HG03457 (cell line): Measurements from ENCODE around the gene NOP9.

Source experiments
- ATAC-seq: cut with Tn5 transposase; IDR thresholded peaks from one replicate; pipeline ENCODE4 v1.9.1; 2021; ENCODE audit warnings: moderate number of reproducible peaks; ENCODE audit not compliant: unreplicated experiment

The NOP9 gene

GRCh38 chr14:24307575-24308341 is 8.1 kb downstream of the NOP9 start, which contains the start of gene CIDEB:
Gene CIDEB, minus strand, starts transcription at chr14:24307977. Its CDS starts 119 bp downstream, at chr14:24307858.
- no peak for ATAC-seq

GRCh38 chr14:24308342-24309124 is 8.9 kb downstream of the NOP9 start:
- no peak for ATAC-seq

GRCh38 chr14:24309538-24310264 is 10.1 kb downstream of the NOP9 start, which contains the start of gene LTB4R2:
Gene LTB4R2, plus strand, starts transcription at chr14:24310140. Its CDS starts 525 bp downstream, at chr14:24310665.
- ATAC-seq = no peak

DNA sequence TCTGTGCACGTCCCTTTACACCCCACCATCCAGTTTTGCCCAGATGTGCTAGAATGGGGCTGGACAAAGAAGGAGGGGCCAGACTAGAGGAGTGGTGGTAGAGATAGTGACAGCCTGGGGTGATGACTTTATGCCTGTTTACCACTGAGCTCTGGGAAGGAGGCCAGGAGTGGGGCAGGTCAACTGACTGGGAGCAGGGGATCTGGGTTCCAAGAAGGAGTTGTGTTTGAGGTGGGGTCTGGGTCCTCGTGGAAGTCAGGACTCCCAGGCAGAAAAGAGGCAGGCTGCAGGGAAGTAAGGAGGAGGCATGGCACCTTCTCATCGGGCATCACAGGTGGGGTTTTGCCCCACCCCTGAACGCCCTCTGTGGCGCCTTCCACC is 10.6 kb downstream of the NOP9 start:
- ATAC-seq = no peak

DNA sequence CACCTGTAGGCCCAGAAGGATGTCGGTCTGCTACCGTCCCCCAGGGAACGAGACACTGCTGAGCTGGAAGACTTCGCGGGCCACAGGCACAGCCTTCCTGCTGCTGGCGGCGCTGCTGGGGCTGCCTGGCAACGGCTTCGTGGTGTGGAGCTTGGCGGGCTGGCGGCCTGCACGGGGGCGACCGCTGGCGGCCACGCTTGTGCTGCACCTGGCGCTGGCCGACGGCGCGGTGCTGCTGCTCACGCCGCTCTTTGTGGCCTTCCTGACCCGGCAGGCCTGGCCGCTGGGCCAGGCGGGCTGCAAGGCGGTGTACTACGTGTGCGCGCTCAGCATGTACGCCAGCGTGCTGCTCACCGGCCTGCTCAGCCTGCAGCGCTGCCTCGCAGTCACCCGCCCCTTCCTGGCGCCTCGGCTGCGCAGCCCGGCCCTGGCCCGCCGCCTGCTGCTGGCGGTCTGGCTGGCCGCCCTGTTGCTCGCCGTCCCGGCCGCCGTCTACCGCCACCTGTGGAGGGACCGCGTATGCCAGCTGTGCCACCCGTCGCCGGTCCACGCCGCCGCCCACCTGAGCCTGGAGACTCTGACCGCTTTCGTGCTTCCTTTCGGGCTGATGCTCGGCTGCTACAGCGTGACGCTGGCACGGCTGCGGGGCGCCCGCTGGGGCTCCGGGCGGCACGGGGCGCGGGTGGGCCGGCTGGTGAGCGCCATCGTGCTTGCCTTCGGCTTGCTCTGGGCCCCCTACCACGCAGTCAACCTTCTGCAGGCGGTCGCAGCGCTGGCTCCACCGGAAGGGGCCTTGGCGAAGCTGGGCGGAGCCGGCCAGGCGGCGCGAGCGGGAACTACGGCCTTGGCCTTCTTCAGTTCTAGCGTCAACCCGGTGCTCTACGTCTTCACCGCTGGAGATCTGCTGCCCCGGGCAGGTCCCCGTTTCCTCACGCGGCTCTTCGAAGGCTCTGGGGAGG is 11.3 kb downstream of the NOP9 start, which contains the start of gene LTB4R:
Gene LTB4R (plus strand): TSS at position 857 of the 959 bp plus-strand sequence. CDS start 4,150 bp downstream, outside the sequence.
- peak; percentile 41 for ATAC-seq

GRCh38 chr14:24311837-24312615 is 12.4 kb downstream of the NOP9 start:
- ATAC-seq = no peak

- ATAC-seq = no peak
These were observed 13.3 kb downstream of the NOP9 start for GRCh38 chr14:24312736-24313507.

DNA sequence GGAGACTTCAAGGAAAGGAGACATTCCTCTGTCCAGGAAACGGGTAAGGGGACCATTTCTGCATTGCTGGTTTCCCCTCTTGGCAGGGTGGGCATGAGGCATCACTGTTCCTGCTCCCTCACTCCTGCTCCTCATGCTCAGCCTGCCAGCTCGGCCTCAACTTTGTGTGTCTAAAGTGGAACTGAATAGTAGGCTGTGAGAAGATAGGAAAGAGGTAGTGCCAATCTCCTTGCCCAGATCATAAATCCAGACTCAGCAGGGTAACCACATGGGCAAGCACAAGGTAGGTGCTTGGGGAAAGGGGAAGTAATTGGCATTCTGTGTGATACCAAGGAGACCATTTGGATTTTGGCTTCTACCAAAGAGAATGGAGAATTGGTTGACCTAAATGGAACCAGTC is 14.3 kb downstream of the NOP9 start:
- no peak for ATAC-seq

- no peak for ATAC-seq
These were observed 14.9 kb downstream of the NOP9 start for GRCh38 chr14:24314377-24315193.

DNA sequence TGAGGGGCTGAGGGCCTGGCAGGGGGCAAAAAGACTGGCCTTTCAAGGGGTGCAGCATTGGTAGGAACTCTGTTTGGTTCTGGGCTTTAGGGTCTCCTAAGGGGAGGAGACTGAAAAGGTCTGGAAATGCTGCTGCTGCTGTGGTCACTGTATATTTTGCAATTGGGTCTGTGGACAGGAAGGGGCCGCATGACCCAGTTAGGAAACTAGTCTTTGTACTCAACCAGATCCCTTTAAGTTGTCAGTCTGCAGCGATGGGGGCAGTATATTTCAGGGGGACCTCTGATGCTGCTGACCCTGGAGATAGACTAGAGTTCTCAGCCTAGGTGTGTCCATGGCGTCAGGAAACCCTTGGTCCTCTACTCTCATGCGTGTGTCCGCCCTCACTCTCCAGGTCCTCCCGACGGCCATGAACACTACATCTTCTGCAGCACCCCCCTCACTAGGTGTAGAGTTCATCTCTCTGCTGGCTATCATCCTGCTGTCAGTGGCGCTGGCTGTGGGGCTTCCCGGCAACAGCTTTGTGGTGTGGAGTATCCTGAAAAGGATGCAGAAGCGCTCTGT is 15.7 kb downstream of the NOP9 start:
- no peak for ATAC-seq

DNA sequence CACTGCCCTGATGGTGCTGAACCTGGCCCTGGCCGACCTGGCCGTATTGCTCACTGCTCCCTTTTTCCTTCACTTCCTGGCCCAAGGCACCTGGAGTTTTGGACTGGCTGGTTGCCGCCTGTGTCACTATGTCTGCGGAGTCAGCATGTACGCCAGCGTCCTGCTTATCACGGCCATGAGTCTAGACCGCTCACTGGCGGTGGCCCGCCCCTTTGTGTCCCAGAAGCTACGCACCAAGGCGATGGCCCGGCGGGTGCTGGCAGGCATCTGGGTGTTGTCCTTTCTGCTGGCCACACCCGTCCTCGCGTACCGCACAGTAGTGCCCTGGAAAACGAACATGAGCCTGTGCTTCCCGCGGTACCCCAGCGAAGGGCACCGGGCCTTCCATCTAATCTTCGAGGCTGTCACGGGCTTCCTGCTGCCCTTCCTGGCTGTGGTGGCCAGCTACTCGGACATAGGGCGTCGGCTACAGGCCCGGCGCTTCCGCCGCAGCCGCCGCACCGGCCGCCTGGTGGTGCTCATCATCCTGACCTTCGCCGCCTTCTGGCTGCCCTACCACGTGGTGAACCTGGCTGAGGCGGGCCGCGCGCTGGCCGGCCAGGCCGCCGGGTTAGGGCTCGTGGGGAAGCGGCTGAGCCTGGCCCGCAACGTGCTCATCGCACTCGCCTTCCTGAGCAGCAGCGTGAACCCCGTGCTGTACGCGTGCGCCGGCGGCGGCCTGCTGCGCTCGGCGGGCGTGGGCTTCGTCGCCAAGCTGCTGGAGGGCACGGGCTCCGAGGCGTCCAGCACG is 16.4 kb downstream of the NOP9 start:
- ATAC-seq = no peak

DNA sequence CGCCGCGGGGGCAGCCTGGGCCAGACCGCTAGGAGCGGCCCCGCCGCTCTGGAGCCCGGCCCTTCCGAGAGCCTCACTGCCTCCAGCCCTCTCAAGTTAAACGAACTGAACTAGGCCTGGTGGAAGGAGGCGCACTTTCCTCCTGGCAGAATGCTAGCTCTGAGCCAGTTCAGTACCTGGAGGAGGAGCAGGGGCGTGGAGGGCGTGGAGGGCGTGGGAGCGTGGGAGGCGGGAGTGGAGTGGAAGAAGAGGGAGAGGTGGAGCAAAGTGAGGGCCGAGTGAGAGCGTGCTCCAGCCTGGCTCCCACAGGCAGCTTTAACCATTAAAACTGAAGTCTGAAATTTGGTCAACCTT is 16.9 kb downstream of the NOP9 start:
- no peak for ATAC-seq

- no peak for ATAC-seq
These were observed 17.7 kb downstream of the NOP9 start for GRCh38 chr14:24317141-24317928.

DNA sequence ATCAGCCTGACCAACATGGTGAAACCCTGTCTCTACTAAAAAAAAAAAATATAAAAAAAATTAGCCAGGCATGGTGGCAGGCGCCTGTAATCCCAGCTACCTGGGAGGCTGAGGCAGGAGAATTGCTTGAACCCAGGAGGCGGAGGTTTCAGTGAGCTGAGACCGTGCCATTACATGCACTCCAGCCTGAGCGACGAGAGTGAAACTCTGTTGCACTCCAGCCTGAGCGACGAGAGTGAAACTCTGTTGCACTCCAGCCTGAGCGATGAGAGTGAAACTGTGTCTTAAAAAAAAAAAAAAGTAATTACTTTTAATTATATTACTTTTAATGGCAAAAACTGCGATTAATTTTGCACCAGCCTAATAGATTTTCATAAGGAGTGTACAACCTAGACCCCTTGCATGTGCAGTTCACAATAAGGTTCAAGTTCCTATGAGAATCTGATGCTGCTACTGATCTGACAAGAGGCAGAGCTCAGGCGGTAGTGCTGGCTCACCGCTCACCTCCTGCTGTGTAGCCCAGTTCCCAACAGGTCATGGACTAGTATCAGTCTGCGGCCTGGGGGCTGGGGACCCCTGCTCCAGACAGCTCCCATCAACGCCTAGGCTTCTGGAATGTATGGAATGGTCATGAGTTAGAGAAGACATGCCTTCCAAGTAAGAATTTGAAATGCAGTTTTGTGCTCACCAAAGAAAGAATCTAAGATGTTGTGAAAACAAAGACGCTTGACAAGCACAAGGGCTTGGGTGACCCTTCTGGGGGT is 21.7 kb downstream of the NOP9 start:
- ATAC-seq = no peak

DNA sequence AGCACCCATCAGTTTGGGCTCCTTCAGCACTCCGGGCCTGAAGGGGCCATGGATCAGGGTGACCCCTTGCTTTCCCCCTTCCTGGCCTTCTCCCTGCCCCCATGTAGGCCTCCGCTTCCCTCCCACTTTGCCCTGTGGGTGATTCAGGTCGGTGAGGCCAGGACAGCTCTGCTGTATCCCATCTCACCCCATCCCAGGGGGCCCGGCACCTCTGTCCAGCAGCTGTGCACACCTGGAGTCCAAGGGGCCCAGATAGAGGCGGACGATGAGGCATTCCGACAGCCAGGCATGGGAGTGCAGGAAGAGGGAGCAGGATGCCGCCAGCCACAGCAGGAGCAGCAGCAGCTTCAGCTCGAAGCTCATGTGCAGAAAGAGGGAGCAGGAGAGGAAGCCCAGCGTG is 23.0 kb downstream of the NOP9 start:
- no peak for ATAC-seq
